Skeletal muscle tissue (tissue), 4 donors: ENCODE data around the gene TRIM7. TPM values are rescaled to one million over a fixed set of nuclear protein-coding genes. Genes with fewer than 3 reads are reported as not detected.
A peak's percentile ranks its signal among the peaks of the same experiment; 100 is the strongest.

Source experiments
- H3K27ac ChIP-seq: one replicate; pipeline ENCODE4 v1.7.0; 2013; ENCODE audit warnings: mild to moderate bottlenecking, low read depth, low read length, inconsistent platforms
- H3K27me3 ChIP-seq, 3 donors: one replicate each; pipeline ENCODE4 v1.7.0; 2013; ENCODE audit warnings: low read length in 3 of 3; ENCODE audit not compliant: control insufficient read depth in 3 of 3, insufficient read depth in 3 of 3
- H3K36me3 ChIP-seq, 3 donors: one replicate each; pipeline ENCODE4 v1.7.0; 2013; ENCODE audit warnings: low read length in 3 of 3; ENCODE audit not compliant: control insufficient read depth in 3 of 3, insufficient read depth in 3 of 3
- H3K4me1 ChIP-seq, 3 donors: one replicate each; pipeline ENCODE4 v1.7.0; 2013; ENCODE audit warnings: low read length in 3 of 3, mild to moderate bottlenecking in 3 of 3; ENCODE audit not compliant: control insufficient read depth in 3 of 3, insufficient read depth in 3 of 3
- H3K4me3 ChIP-seq, 3 donors: one replicate each; pipeline ENCODE4 v1.7.0; 2013; ENCODE audit warnings: low read length in 3 of 3
- H3K9ac ChIP-seq, 3 donors: one replicate each; pipeline ENCODE4 v1.7.0; 2013; ENCODE audit warnings: low read length in 3 of 3, mild to moderate bottlenecking in 3 of 3, moderate library complexity in 2 of 3, low read depth in 1 of 3
- H3K9me3 ChIP-seq, 3 donors: one replicate each; pipeline ENCODE4 v1.7.0; 2013; ENCODE audit warnings: low read length in 3 of 3; ENCODE audit not compliant: control insufficient read depth in 3 of 3
- total RNA-seq: library from RNA; depleted of rRNA; stranded (reverse); fragments of >200 nt; gene quantifications from one replicate; pipeline ENCODE4 v1.2.3, GENCODE V29; 2014
- donor health status: Osteomylitis.

Gene TRIM7
- total RNA-seq, 1 donor from 2014 or later = 9.9 TPM

DNA sequence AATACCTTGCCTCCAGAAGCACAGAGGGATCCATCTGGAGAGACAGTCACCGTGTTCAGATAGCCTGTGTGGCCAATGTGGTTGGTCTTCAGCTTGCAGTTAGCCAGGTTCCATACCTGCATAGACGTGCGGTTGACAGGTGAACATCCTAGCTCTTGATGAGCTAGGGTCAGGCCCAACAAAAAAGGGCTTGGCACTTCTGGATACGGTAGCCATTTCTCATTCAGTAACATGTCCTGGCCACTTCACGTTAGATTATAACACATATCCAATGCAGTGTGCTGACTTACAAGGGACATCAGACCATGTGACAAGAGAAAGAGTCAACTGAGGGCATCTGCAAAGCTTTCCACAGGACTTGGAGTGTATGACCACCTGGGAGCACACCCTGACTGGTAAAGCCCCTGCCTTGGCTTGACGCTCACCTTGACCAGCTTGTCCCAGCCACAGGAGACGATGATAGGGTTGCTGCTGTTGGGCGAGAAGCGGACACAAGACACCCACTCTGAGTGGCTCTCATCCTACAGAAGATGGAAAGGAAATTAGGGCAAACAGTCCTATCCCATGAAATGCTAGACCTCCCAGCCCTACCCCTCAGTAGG is 34.2 kb upstream of the TRIM7 start:
- Histone ChIP-seq H3K27ac (no peak overlapping the region), H3K9me3 (no peaks in the 10 kb centered on the region), H3K4me1 (peaks cover 21 to 35% (median 22%) of the 10 kb centered on the region in 3 donors), H3K4me3 (no peak overlapping the region), H3K36me3 (peaks cover 69 to 70% (median 70%) of the 10 kb centered on the region in 3 donors), H3K9ac (peak overlapping the region in 1 of 3 donors; percentile 17), H3K27me3 (no peaks in the 10 kb centered on the region)

DNA sequence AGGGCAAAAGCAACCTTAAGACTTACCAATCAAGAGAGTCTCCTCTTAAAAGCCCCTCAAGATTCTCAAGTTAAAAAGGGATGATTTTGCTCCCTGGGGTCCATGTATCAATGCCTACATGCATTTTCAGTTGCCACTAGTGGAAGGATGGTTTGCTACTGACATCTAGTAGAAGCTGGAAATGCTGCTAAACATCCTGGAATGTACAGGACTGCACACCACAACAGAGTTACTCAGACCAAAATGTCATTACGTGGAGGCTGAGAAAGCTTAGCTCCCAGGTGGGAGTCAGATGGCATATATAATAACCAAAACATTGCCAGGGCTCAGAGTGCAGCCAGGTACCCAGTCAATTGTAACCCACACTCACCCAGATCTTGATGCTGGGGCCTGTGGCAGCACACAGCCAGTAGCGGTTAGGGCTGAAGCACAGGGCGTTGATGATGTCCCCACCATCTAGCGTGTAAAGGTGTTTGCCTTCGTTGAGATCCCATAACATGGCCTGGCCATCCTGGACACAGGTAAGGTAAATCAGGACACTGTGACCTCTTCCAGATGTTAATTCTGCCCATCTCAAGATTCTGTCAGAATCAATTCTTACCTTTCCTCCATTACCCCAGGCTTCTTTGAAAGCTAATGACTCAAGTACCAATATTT is 32.9 kb upstream of the TRIM7 start:
- no peak overlapping the region for H3K9ac ChIP-seq
- H3K4me3 ChIP-seq = no peak overlapping the region
- peaks cover 78 to 81% (median 79%) of the 10 kb centered on the region in 3 donors for H3K36me3 ChIP-seq
- H3K9me3 ChIP-seq = no peaks in the 10 kb centered on the region
- H3K4me1 ChIP-seq = peaks cover 17 to 27% (median 20%) of the 10 kb centered on the region in 3 donors
- H3K27ac ChIP-seq = no peak overlapping the region
- H3K27me3 ChIP-seq = no peaks in the 10 kb centered on the region

GRCh38 chr5:181236954-181237641 is 32.1 kb upstream of the TRIM7 start:
- H3K36me3 ChIP-seq = peaks cover 78 to 88% (median 83%) of the 10 kb centered on the region in 3 donors
- H3K4me1 ChIP-seq = peaks cover 9 to 20% (median 12%) of the 10 kb centered on the region in 3 donors
- no peak overlapping the region for H3K27ac ChIP-seq
- H3K9ac ChIP-seq = no peak overlapping the region
- H3K4me3 ChIP-seq = no peak overlapping the region
- H3K9me3 ChIP-seq = no peaks in the 10 kb centered on the region
- no peaks in the 10 kb centered on the region for H3K27me3 ChIP-seq

DNA sequence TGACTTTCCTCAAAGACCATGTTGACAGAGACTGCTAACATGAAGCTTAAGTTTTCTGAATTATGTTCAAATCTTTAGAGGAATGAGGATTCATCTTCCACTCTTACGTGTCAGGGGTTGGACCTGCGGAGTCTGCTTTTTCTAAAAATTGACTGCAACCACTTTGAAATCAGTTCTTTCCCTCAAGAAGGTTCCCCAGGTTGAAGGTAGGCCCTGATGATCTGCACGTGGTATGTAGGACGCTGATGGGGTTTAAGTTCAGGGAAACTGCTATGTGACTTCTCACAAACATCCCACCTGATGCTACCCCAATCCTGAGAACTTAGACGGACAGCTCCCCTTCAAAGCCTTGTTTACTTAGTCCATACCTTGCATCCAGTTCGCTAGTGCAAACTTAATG is 31.5 kb upstream of the TRIM7 start:
- Histone ChIP-seq H3K9ac (no peak overlapping the region), H3K27me3 (no peaks in the 10 kb centered on the region), H3K36me3 (peaks cover 76 to 85% (median 78%) of the 10 kb centered on the region in 3 donors), H3K4me3 (no peak overlapping the region), H3K4me1 (peaks cover 3 to 13% (median 6%) of the 10 kb centered on the region in 3 donors), H3K9me3 (no peaks in the 10 kb centered on the region), H3K27ac (no peak overlapping the region)

- Histone ChIP-seq H3K27ac (no peak overlapping the region), H3K4me3 (no peak overlapping the region), H3K27me3 (no peaks in the 10 kb centered on the region), H3K4me1 (peaks cover 0 to 7% (median 0%) of the 10 kb centered on the region in 3 donors), H3K36me3 (peaks cover 75 to 85% (median 76%) of the 10 kb centered on the region in 3 donors), H3K9ac (no peak overlapping the region), H3K9me3 (no peaks in the 10 kb centered on the region)
These were observed 30.8 kb upstream of the TRIM7 start for GRCh38 chr5:181235689-181236366.

DNA sequence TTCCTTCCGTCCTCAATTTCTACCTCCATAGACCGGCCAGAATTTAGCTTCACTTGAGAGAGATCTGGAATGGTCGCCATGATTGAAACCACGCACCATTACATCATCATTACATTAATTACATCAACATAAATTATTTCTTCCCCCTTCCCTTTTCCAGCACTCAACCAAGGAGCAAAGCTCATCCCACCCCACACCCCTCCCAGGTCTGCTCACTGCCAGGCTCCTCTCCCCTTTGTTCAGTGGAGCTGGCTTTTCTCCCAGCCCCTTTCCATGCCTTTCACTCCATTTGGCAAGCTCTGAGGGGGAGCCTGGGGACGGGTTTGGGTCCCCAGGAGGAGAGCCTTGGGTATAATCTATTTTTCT is 30.3 kb upstream of the TRIM7 start:
- Histone ChIP-seq H3K27ac (no peak overlapping the region), H3K4me1 (peaks cover 0 to 6% (median 0%) of the 10 kb centered on the region in 3 donors), H3K9ac (no peak overlapping the region), H3K27me3 (no peaks in the 10 kb centered on the region), H3K36me3 (peaks cover 78 to 86% (median 79%) of the 10 kb centered on the region in 3 donors), H3K4me3 (no peak overlapping the region), H3K9me3 (no peaks in the 10 kb centered on the region)

DNA sequence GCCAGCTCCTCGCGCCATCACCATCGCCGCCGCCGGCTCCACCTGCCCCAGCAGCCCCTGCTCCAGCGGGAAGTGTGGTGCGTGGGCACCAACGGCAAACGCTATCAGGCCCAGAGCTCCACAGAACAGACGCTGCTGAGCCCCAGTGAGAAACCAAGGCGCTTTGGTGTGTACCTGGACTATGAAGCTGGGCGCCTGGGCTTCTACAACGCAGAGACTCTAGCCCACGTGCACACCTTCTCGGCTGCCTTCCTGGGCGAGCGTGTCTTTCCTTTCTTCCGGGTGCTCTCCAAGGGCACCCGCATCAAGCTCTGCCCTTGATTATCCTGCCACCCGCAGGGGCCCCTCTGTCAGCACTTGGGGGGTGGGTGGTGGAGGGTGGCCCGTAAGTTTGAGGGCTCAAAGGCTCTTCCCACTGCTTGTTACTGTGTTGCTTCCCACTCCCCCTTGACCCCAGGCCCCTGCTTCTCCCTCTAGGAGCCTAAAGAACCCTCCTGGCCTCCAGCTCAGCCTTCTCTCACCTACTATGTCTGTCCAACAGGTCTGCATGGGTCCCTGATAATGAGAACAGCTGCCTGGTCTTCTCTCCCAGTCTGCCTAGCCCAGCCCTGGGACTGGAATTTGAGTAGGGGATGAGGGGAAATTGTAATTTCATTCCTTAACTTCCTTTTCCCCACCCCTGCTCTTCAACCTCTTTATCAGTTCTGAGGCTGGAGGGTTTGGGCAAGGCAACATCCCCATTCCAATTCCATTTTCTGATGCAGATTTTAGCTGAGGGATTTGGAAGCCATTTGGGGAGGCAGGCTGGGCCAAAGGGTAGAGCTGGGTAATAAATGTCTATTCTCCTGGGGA is 29.7 kb upstream of the TRIM7 start:
- Histone ChIP-seq H3K27ac (no peak overlapping the region), H3K36me3 (peaks cover 75 to 86% (median 75%) of the 10 kb centered on the region in 3 donors)

DNA sequence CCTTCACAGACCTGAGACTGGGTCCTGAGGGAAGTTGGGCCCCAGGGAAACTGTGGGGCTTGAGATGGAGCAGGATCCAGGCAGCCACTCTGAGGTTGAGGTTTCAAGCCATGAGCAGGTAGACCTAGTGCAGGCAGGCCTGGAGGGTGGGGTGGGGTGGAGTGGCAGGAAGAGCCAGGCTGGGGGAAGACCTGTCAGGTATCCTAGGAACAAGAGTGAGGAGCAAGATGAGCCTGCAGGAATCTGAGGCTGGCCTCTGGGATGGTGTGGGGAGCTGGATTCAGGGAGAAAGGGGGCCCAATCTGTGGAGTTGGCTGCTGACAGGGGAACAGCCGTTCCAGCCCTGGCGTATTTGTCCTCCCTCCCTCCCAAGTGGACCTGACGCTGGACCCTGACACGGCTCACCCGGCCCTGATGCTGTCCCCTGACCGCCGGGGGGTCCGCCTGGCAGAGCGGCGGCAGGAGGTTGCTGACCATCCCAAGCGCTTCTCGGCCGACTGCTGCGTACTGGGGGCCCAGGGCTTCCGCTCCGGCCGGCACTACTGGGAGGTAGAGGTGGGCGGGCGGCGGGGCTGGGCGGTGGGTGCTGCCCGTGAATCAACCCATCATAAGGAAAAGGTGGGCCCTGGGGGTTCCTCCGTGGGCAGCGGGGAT is 28.9 kb upstream of the TRIM7 start:
- peaks cover 67 to 83% (median 74%) of the 10 kb centered on the region in 3 donors for H3K36me3 ChIP-seq
- H3K9ac ChIP-seq = no peak overlapping the region
- H3K9me3 ChIP-seq = no peaks in the 10 kb centered on the region
- peaks cover 0 to under 1% (median 0%) of the 10 kb centered on the region in 3 donors for H3K4me1 ChIP-seq
- no peaks in the 10 kb centered on the region for H3K27me3 ChIP-seq
- H3K27ac ChIP-seq = no peak overlapping the region
- no peak overlapping the region for H3K4me3 ChIP-seq

More for the DNA sequence above, 29.7 kb upstream of the TRIM7 start:
- H3K9ac ChIP-seq = no peak overlapping the region
- H3K4me3 ChIP-seq = no peak overlapping the region
- no peaks in the 10 kb centered on the region for H3K27me3 ChIP-seq
- H3K9me3 ChIP-seq = no peaks in the 10 kb centered on the region
- H3K4me1 ChIP-seq = peaks cover 0 to 6% (median 0%) of the 10 kb centered on the region in 3 donors
